Measurements from ENCODE around the gene PPP4R2.
A peak's percentile ranks its signal among the peaks of the same experiment; 100 is the strongest.

Gene PPP4R2

GRCh38 chr3:72996473-72997333, at the start of gene PPP4R2:
TSS of gene PPP4R2 (plus strand) at chr3:72996811. CDS start at chr3:72997038, 227 bp downstream.
- peak; percentile 67 for DNase-seq (ENCODE audit: low read depth, low spot score)

GRCh38 chr3:72947715-72948490, 48.7 kb upstream of the PPP4R2 start:
- DNase-seq (ENCODE audit: low read depth, low spot score): no peak

- DNase-seq (ENCODE audit: low read depth, low spot score): no peak
These were observed 47.6 kb upstream of the PPP4R2 start for GRCh38 chr3:72949016-72949415.

GRCh38 chr3:72950372-72950771, 46.2 kb upstream of the PPP4R2 start:
- DNase-seq (ENCODE audit: low read depth, low spot score): no peak

- DNase-seq (ENCODE audit: low read depth, low spot score): no peak
These were observed 45.8 kb upstream of the PPP4R2 start for GRCh38 chr3:72950801-72951200.

- no peak for DNase-seq (ENCODE audit: low read depth, low spot score)
These were observed 45.3 kb upstream of the PPP4R2 start for GRCh38 chr3:72951259-72951722.

- DNase-seq (ENCODE audit: low read depth, low spot score): no peak
These were observed 43.2 kb upstream of the PPP4R2 start for GRCh38 chr3:72953325-72953956.

- DNase-seq (ENCODE audit: low read depth, low spot score): no peak
These were observed 39.3 kb upstream of the PPP4R2 start for GRCh38 chr3:72957297-72957696.

GRCh38 chr3:72959336-72959735, 37.3 kb upstream of the PPP4R2 start:
- DNase-seq (ENCODE audit: low read depth, low spot score): no peak

GRCh38 chr3:72960812-72961518, 35.6 kb upstream of the PPP4R2 start:
- no peak for DNase-seq (ENCODE audit: low read depth, low spot score)

GRCh38 chr3:72961752-72962151, 34.9 kb upstream of the PPP4R2 start:
- DNase-seq (ENCODE audit: low read depth, low spot score): no peak

GRCh38 chr3:72962317-72962716, 34.3 kb upstream of the PPP4R2 start:
- DNase-seq (ENCODE audit: low read depth, low spot score): no peak

- no peak for DNase-seq (ENCODE audit: low read depth, low spot score)
These were observed 32.0 kb upstream of the PPP4R2 start for GRCh38 chr3:72964633-72965032.

- no peak for DNase-seq (ENCODE audit: low read depth, low spot score)
These were observed 28.3 kb upstream of the PPP4R2 start for GRCh38 chr3:72968266-72968664.

- DNase-seq (ENCODE audit: low read depth, low spot score): no peak
These were observed 26.8 kb upstream of the PPP4R2 start for GRCh38 chr3:72969766-72970165.

GRCh38 chr3:72970942-72971341, 25.7 kb upstream of the PPP4R2 start:
- DNase-seq (ENCODE audit: low read depth, low spot score): no peak

- DNase-seq (ENCODE audit: low read depth, low spot score): no peak
These were observed 23.9 kb upstream of the PPP4R2 start for GRCh38 chr3:72972706-72973030.

GRCh38 chr3:72973031-72973723, 23.4 kb upstream of the PPP4R2 start:
- DNase-seq (ENCODE audit: low read depth, low spot score): no peak

GRCh38 chr3:72973786-72974185, 22.8 kb upstream of the PPP4R2 start:
- no peak for DNase-seq (ENCODE audit: low read depth, low spot score)

- DNase-seq (ENCODE audit: low read depth, low spot score): no peak
These were observed 21.7 kb upstream of the PPP4R2 start for GRCh38 chr3:72974956-72975355.

- no peak for DNase-seq (ENCODE audit: low read depth, low spot score)
These were observed 20.3 kb upstream of the PPP4R2 start for GRCh38 chr3:72976281-72976741.

Measured in smooth muscle cell of the brain vasculature (primary cell).